Measurements from ENCODE around the gene CLPTM1L.
"Not testable (repeated sequence)": the region's sequence is repeated elsewhere in the genome, so short reads cannot be mapped to it uniquely, and the experiment has no call there.

CLPTM1L gene

DNA sequence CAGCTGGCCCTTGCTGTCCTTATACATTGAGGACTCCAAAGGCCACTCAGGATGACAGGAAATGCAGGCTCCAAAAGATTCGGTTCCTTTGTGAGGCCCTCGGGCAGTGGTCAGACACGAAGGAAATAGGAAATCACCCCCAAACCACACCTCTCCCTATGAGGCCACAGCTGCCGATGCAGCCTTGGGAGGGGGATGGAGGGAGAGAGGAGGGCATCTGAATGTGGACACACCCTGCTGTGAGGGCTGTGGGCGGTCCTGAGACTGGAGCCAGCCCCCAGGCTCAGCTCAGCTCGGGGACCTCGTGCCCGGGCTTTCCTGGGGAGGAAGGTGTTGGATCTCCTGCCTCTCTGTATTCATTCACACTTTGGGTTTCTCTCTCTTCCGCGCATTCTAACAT, 2.7 kb upstream of the CLPTM1L start:
- in situ Hi-C loops (cut with MboI; ENCODE audit: low sequenced_read_pairs, unreplicated experiment): no loop called here
- TF ChIP-seq, protein P1, sequence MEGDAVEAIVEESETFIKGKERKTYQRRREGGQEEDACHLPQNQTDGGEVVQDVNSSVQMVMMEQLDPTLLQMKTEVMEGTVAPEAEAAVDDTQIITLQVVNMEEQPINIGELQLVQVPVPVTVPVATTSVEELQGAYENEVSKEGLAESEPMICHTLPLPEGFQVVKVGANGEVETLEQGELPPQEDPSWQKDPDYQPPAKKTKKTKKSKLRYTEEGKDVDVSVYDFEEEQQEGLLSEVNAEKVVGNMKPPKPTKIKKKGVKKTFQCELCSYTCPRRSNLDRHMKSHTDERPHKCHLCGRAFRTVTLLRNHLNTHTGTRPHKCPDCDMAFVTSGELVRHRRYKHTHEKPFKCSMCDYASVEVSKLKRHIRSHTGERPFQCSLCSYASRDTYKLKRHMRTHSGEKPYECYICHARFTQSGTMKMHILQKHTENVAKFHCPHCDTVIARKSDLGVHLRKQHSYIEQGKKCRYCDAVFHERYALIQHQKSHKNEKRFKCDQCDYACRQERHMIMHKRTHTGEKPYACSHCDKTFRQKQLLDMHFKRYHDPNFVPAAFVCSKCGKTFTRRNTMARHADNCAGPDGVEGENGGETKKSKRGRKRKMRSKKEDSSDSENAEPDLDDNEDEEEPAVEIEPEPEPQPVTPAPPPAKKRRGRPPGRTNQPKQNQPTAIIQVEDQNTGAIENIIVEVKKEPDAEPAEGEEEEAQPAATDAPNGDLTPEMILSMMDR (IDR thresholded peaks at IDR 0.05; ENCODE audit: borderline replicate concordance, control extremely low read depth, extremely low read depth, insufficient read depth, missing control alignments): no peak
- no peak for DNase-seq (ENCODE audit: low spot score)

DNA sequence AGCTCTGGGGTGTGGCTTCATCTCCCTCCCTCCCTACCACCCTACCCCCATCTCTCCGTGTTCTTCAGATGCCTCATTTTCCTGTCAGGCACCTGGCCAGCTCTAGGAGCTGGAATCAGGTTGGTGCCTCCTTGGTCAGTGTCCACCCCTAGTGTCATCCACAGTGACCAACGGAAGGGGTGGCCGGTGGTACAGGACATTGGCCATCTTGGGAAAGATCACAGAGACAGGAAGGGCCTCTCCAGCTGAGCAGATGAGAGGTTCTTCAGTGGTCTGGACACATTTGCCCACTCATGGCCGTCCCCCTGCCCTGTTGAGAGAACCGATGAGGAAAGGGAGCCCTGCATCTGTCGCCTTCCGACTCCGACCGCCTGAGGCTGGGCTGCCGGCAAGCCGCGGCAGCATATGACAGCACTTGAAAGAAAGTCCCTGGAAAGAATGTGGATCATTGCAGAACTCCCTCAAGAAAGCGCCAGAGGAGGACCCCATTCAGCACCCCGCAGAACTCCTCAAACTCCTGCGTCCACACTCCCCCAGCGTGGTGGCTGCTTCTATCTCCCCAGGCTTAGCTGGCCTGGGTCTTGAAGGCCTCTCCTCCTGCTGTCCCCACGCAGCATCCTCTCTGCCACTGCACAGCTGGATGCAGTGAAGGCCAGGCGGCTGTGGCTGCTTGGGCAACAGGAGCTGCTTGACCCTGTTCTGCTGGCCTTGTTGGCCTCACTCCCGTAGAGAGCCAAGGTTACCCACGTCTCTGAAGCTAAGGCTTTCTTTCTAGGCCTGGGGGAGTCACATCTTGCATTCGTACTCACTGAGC, 1.9 kb upstream of the CLPTM1L start:
- no peak for DNase-seq (ENCODE audit: low spot score)
- TF ChIP-seq, protein P1 (IDR thresholded peaks at IDR 0.05; ENCODE audit: borderline replicate concordance, control extremely low read depth, extremely low read depth, insufficient read depth, missing control alignments): no peak
- in situ Hi-C loops (cut with MboI; ENCODE audit: low sequenced_read_pairs, unreplicated experiment): no loop called here

DNA sequence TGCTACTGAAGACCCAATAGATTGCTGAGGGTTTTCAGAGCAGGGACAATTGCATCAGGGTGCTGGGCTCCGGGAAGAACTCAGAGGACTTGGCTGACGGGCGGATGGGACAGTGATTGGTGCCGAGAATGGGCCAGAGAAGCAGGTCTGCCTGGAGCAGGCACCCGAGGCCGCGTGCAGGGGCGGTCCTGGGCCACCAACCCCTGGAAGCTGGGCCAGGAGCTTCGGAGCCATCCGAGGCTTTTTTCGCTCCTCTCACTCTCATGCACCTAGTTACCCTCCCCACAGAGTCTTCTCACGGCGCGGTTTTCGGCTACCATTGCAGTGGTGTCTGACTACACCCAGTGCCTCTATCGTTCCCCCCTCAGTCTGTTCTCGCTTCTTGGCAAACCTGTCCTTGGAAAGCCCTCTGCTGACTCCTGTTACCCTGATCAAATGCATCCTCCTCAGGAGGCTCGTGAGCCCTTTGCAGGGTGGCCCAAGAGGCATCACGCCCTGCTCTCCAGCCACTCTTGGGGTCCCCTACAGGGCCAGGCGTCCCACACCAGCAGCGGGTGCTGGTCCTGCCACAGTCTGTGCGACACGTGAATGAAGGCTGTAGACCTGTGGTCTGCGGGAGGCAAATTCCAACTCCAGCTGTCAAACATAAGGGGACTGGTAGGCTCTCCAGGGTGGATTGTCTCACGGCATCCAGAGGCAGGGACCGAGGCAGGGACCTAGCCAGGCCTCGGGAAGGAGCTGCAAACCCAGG, 1.2 kb upstream of the CLPTM1L start:
- TF ChIP-seq, protein P1 (IDR thresholded peaks at IDR 0.05; ENCODE audit: borderline replicate concordance, control extremely low read depth, extremely low read depth, insufficient read depth, missing control alignments): no peak
- in situ Hi-C loops (cut with MboI; ENCODE audit: low sequenced_read_pairs, unreplicated experiment): no loop called here
- DNase-seq (ENCODE audit: low spot score): no peak

DNA sequence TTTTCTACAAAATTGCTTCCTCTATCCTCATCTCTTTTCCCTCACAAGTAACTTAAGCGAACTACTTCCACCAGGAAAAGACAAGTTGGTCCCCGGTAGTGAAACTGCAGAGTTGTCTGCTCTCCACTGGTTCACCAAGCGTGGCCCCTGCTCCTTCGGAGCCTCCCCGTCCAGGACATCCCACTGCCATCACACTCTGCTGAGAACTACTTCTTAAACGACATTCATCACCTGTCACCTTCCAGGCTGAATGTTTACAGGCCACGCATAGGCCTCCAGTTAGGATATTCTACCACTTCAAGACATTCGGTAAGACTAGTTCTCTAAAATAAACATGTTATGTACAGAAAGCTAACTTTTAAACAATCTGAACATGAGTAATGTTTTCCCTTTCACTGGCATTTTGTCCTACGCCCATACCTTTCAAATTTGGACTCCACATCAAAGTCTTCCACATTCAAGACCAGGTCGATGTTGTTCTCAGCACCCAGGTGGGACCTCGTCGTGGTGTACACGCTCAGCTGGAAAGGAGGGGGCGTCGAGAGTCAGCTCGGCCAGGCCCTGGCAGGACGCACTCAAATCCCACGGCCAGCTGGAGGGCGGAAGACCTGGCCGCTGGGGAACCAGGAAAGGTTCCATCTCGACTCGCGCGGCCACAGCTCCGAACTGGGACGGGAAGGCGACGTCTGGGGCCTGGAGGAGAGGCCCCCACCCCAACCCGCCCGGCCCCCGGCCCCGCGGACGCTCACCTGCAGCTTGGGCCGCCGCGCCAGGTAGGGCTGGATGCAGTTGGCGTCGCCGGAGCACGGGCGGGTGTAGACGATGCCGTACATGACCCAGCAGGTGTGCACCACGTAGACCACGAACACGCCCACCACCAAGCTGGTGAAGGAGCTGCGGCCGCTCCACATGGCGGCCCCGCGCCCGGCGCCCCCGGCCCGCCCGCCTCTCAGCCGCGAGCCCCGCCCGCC, 683 bp downstream of the CLPTM1L start:
- in situ Hi-C loops (cut with MboI; ENCODE audit: low sequenced_read_pairs, unreplicated experiment): no loop called here
- no peak for DNase-seq (ENCODE audit: low spot score)
- TF ChIP-seq, protein P1 (IDR thresholded peaks at IDR 0.05; ENCODE audit: borderline replicate concordance, control extremely low read depth, extremely low read depth, insufficient read depth, missing control alignments): no peak

DNA sequence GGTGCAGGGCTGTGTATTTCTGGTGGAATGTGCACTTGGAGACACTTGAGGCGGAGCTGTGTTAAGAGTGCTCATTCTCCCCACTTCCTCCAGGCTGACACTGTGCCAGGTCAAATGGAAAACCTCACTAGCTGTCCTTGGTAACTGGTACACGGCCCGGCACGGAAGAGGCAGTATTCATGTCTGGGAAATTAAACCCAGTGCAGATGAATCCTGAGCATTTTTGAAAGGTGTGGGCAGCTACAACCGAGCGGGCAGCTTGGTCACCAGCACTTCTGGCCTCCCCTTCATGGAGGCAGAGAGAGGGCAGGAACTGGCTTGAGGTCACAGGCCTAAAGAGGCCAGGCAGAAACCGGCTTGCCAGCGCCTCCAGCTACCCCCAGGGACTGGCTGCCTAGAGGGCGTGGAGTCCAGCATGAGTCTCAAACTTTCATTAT, 1.6 kb downstream of the CLPTM1L start:
- TF ChIP-seq, protein P1 (IDR thresholded peaks at IDR 0.05; ENCODE audit: borderline replicate concordance, control extremely low read depth, extremely low read depth, insufficient read depth, missing control alignments): no peak
- DNase-seq (ENCODE audit: low spot score): no peak
- in situ Hi-C loops (cut with MboI; ENCODE audit: low sequenced_read_pairs, unreplicated experiment): no loop called here

DNA sequence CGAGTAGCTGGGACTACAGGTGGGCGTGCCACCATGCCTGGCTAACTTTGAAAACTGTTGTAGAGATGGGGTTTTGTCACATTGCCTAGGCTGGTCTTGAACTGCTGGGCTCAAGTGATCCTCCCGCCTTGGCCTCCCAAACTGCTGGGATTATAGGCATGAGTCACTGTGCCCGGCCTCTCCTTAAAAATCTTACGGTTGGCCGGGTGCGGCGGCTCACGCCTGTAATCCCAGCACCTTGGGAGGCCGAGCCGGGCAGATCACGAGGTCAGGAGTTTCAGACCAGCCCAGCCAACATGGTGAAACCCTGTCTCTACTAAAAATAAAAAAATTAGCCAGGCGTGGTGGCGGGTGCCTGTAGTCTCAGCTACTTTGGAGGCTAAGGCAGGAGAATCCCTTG, 2.2 kb downstream of the CLPTM1L start:
- in situ Hi-C loops (cut with MboI; ENCODE audit: low sequenced_read_pairs, unreplicated experiment); DNase-seq (ENCODE audit: low spot score): not testable (repeated sequence)

Data from GM13976 (cell line).